Activated naive CD8-positive, alpha-beta T cell (primary cell): Measurements from ENCODE around the gene SLC9A9.
"Not testable (repeated sequence)": the region's sequence is repeated elsewhere in the genome, so short reads cannot be mapped to it uniquely, and the experiment has no call there.

Experiments used
- H3K27ac Mint-ChIP-seq: one replicate; pipeline ENCODE4 v1.8.0; 2021; ENCODE audit warnings: mixed read lengths
- H3K27me3 Mint-ChIP-seq: one replicate; pipeline ENCODE4 v1.8.0; 2021; ENCODE audit warnings: mixed read lengths
- H3K36me3 Mint-ChIP-seq: one replicate; pipeline ENCODE4 v1.8.0; 2021; ENCODE audit warnings: mixed read lengths
- H3K4me1 Mint-ChIP-seq: one replicate; pipeline ENCODE4 v1.8.0; 2021; ENCODE audit warnings: low read depth, mixed read lengths
- H3K4me3 Mint-ChIP-seq: one replicate; pipeline ENCODE4 v1.8.0; 2021; ENCODE audit warnings: mild to moderate bottlenecking, mixed read lengths
- H3K9me3 Mint-ChIP-seq: one replicate; pipeline ENCODE4 v1.8.0; 2021; ENCODE audit warnings: low read depth, mixed read lengths

Gene SLC9A9

DNA sequence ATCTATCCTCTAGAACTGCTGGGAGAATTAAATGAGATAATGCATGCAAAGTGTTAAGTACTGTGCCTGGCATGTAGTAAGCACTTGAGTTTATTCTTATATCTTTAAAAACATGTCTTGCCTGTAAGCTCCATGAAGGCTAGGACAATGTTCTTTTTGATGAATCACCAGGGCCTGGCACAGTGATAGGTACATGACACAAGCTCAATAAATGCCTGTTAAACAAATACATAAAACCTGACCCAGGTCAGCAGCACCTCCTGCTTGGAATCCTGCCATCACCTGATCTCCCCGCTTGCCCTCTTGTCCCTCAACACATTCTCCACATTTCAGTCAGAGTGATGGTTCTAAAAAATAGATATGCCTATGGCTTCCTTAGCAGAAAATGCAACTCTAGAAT lies 541.9 kb downstream of the SLC9A9 start:
- Mint-ChIP-seq H3K9me3 (no peaks in the 10 kb centered on the region), H3K27me3 (no peaks in the 10 kb centered on the region), H3K27ac (no peak overlapping the region), H3K4me3 (no peak overlapping the region), H3K4me1 (peaks cover 5% of the 10 kb centered on the region), H3K36me3 (peaks cover 4% of the 10 kb centered on the region)

GRCh38 chr3:143302638-143303171 lies 545.6 kb downstream of the SLC9A9 start:
- peaks cover 12% of the 10 kb centered on the region for H3K4me1 Mint-ChIP-seq
- no peaks in the 10 kb centered on the region for H3K27me3 Mint-ChIP-seq
- no peaks in the 10 kb centered on the region for H3K9me3 Mint-ChIP-seq
- H3K4me3 Mint-ChIP-seq: no peak overlapping the region
- no peaks in the 10 kb centered on the region for H3K36me3 Mint-ChIP-seq
- H3K27ac Mint-ChIP-seq: no peak overlapping the region

DNA sequence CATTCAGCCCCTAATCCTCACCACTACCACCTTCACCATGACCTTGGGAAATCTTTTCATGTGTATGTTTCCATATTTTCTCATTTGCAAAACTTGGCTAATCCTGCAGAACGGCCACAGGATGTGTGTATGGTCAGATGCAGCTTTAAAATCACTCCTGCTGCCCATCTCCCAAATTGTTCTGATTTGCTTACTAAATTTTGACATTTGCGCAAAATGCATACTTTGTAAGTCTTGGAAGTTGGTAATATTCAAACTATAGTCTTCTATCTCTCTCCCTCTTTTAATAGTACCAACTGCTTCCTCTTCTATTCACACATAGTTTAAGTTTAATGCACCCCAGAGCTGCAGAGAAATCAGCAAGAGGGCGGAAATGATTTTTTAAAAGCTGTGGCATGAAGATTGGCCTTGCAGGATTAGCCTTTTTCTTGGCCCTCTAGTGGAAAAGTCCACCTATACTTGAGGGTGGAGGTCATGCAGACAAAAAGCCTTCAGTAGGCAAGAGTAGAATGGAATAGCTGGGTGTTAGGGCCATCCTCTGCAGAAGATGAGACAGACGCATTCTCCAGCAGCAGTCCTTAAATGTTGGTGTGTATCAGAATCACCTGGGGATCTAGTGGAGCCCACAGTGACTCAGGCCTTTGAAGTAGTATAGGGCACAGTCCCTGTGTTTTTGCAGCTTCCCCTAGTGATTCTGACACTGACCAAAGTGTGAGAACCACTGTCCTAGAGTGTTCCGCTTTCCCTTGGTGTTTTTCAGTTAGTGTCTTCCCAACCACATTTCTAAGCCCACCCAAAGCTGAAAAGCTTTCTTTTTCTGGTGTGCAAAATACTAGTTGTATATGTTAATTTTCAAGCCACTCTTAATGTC lies 547.0 kb downstream of the SLC9A9 start:
- H3K4me1 Mint-ChIP-seq: peaks cover 12% of the 10 kb centered on the region
- no peaks in the 10 kb centered on the region for H3K27me3 Mint-ChIP-seq
- no peak overlapping the region for H3K27ac Mint-ChIP-seq
- H3K4me3 Mint-ChIP-seq: no peak overlapping the region
- no peaks in the 10 kb centered on the region for H3K36me3 Mint-ChIP-seq
- H3K9me3 Mint-ChIP-seq: no peaks in the 10 kb centered on the region

DNA sequence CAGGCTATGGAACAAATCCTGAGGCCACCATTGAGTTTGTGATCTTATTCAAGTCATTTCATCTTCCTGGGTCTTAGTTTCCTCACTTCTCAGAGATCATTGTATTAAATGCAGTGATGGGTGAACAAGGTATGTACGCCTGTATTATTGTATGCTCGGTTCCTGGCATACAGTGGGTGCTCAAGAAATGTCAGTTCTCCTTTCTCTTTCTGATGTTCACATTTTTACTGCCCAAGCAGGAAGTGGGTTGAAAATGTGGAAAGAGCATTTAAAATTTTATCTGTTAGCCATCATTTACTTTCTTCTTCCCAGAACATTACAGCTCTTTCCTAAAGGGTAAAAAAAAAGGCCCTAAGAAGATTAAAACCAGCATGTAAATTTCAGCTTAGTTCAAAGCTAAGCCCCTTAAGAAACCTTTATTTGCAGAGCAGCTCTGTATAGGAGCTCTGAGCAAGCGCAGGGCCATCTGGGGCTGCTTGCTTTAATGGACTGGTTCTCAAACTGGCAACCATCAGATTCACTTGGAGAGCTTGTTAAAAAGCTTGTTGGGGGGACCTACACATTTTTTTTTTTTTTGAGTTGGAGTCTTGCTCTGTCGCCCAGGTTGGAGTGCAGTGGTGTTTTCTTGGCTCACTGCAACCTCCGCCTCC lies 549.3 kb downstream of the SLC9A9 start:
- Mint-ChIP-seq H3K4me1 (peaks cover 20% of the 10 kb centered on the region), H3K27me3 (no peaks in the 10 kb centered on the region), H3K4me3 (no peak overlapping the region), H3K27ac (peak overlapping the region; percentile 18), H3K9me3 (no peaks in the 10 kb centered on the region), H3K36me3 (no peaks in the 10 kb centered on the region)

DNA sequence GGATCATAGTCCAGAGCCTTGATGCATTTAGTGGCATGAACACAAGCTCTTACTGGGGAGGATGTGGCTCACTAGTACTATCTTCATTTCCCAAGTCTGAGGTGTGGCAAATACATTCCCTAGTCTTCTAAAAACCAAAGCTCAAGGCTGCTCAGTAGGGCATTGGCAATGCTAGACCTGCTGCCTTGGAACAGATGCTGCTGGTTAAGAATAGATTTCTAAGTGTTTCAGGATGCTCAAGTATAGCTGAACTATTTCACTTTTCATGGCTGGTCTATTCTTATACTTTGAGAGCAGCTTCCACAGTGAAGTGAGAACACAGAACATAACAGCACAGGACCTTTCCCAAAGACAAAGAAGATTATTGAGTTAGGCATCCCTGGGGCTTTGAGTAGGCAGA lies 549.9 kb downstream of the SLC9A9 start:
- no peak overlapping the region for H3K27ac Mint-ChIP-seq
- no peaks in the 10 kb centered on the region for H3K27me3 Mint-ChIP-seq
- H3K36me3 Mint-ChIP-seq: no peaks in the 10 kb centered on the region
- no peak overlapping the region for H3K4me3 Mint-ChIP-seq
- H3K4me1 Mint-ChIP-seq: peaks cover 20% of the 10 kb centered on the region
- H3K9me3 Mint-ChIP-seq: no peaks in the 10 kb centered on the region

- H3K36me3 Mint-ChIP-seq: peaks cover 2% of the 10 kb centered on the region
- H3K4me3 Mint-ChIP-seq: no peak overlapping the region
- no peaks in the 10 kb centered on the region for H3K27me3 Mint-ChIP-seq
- no peaks in the 10 kb centered on the region for H3K9me3 Mint-ChIP-seq
- H3K4me1 Mint-ChIP-seq: peaks cover 15% of the 10 kb centered on the region
- no peak overlapping the region for H3K27ac Mint-ChIP-seq
Observed at GRCh38 chr3:143295201-143296080, 552.8 kb downstream of the SLC9A9 start.

DNA sequence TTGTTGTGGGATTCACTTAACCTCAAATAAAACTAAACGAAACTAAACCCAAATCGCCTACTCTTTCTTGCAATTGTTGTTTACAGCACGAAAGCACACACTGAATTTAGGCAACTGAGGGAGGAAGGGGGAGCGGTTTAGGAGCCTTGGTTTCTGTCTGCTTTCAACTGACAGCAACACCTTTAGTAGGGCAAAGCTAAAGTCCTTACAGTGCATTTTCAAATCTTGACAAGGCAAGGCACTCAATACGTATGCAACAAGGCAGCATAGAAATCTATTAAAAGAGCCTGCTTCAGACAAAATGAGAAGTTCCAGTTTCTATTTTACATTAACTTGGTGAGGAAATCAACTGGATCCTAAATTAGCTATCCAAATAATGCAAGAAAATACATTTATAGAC lies 554.1 kb downstream of the SLC9A9 start:
- Mint-ChIP-seq H3K36me3 (peaks cover 2% of the 10 kb centered on the region), H3K4me1 (peaks cover 14% of the 10 kb centered on the region), H3K4me3 (no peak overlapping the region), H3K27me3 (no peaks in the 10 kb centered on the region), H3K27ac (no peak overlapping the region), H3K9me3 (no peaks in the 10 kb centered on the region)

GRCh38 chr3:143291836-143292447 lies 556.3 kb downstream of the SLC9A9 start:
- peaks cover 8% of the 10 kb centered on the region for H3K4me1 Mint-ChIP-seq
- no peaks in the 10 kb centered on the region for H3K9me3 Mint-ChIP-seq
- H3K27me3 Mint-ChIP-seq: no peaks in the 10 kb centered on the region
- H3K4me3 Mint-ChIP-seq: no peak overlapping the region
- H3K36me3 Mint-ChIP-seq: peaks cover 2% of the 10 kb centered on the region
- H3K27ac Mint-ChIP-seq: no peak overlapping the region

DNA sequence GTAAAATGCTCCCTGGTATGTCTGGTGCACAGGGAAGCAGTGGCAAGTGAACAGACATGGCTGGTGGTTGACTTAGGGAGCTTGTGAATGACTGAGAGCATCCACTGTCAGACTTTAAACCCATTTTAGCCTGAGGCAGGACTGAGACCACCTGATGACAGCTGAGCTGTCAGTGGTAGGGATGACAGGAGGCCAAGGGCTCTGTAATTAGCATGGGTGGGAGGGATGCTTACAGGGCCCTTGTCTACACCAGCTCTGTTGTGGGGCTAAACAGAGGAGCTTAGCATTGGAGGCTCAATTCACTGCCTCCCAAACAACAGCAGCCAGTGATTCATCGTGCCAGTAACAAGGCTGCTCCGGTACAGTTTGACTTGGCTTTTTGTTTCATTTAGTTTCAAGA lies 559.3 kb downstream of the SLC9A9 start:
- Mint-ChIP-seq H3K27me3 (no peaks in the 10 kb centered on the region), H3K4me3 (no peak overlapping the region), H3K9me3 (no peaks in the 10 kb centered on the region), H3K4me1 (no peaks in the 10 kb centered on the region), H3K36me3 (peaks cover 2% of the 10 kb centered on the region), H3K27ac (no peak overlapping the region)

- no peak overlapping the region for H3K27ac Mint-ChIP-seq
- H3K4me1 Mint-ChIP-seq: peaks cover 3% of the 10 kb centered on the region
- H3K9me3 Mint-ChIP-seq: no peaks in the 10 kb centered on the region
- H3K27me3 Mint-ChIP-seq: no peaks in the 10 kb centered on the region
- H3K36me3 Mint-ChIP-seq: no peaks in the 10 kb centered on the region
- no peak overlapping the region for H3K4me3 Mint-ChIP-seq
Observed at GRCh38 chr3:143287403-143287802, 560.9 kb downstream of the SLC9A9 start.

DNA sequence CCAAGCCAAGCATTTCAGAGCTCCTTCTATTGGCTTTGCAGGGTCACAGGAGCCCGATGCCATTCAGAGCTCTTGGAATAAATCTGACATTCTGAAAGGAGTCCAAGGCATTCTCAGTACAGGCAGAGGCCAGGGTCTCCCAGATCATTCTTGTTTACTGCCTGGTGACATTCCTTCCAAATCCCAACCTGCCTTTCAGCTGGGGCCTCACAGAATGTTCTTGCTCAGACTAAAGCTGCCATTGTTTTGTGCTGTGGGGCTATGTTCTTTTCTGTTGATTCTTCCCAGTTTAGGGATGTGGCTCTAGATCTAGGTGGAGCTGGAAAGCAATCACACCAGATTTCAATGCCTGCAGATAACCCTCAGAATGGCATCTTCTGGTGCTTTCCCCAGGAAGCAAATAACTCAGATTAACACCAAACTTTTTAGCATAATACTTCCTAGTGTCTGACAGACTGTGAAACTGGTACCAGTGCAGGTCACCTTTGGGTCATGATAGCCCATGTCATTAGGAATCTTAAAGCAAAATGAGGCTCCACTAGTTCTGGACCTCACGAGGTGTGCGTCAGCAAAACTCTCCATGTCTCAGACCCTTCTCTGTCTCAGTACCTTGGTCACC lies 561.8 kb downstream of the SLC9A9 start:
- peaks cover 10% of the 10 kb centered on the region for H3K4me1 Mint-ChIP-seq
- H3K36me3 Mint-ChIP-seq: no peaks in the 10 kb centered on the region
- H3K27ac Mint-ChIP-seq: no peak overlapping the region
- no peaks in the 10 kb centered on the region for H3K27me3 Mint-ChIP-seq
- H3K9me3 Mint-ChIP-seq: no peaks in the 10 kb centered on the region
- no peak overlapping the region for H3K4me3 Mint-ChIP-seq

- Mint-ChIP-seq H3K27ac (no peak overlapping the region), H3K4me3 (no peak overlapping the region), H3K27me3 (no peaks in the 10 kb centered on the region), H3K36me3 (no peaks in the 10 kb centered on the region), H3K4me1 (peaks cover 18% of the 10 kb centered on the region), H3K9me3 (no peaks in the 10 kb centered on the region)
Observed at GRCh38 chr3:143283432-143284128, 564.7 kb downstream of the SLC9A9 start.

GRCh38 chr3:143280984-143281383 lies 567.3 kb downstream of the SLC9A9 start:
- H3K36me3 Mint-ChIP-seq: peaks cover 2% of the 10 kb centered on the region
- peaks cover 35% of the 10 kb centered on the region for H3K4me1 Mint-ChIP-seq
- no peaks in the 10 kb centered on the region for H3K27me3 Mint-ChIP-seq
- H3K27ac Mint-ChIP-seq: no peak overlapping the region
- no peaks in the 10 kb centered on the region for H3K9me3 Mint-ChIP-seq
- H3K4me3 Mint-ChIP-seq: no peak overlapping the region

DNA sequence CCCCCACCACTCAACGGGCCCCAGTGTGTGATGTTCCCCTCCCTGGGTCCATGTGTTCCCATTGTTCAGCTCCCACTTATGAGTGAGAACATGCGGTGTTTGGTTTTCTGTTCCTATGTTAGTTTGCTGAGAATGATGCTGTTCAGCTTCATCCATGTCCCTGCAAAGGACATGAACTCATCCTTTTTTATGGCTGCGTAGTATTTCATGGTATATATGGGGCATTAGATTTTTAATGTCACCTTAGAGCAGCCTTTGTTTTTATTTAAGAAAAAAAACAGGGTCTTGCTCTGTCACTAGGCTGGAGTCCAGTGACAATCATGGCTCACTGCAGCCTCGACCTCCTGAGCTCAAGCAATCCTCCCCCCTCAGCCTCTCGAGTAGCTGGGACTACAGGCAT lies 568.7 kb downstream of the SLC9A9 start:
- not testable (repeated sequence) for H3K27me3 Mint-ChIP-seq, H3K27ac Mint-ChIP-seq, H3K4me3 Mint-ChIP-seq, H3K36me3 Mint-ChIP-seq, H3K9me3 Mint-ChIP-seq
- H3K4me1 Mint-ChIP-seq: peaks cover 35% of the 10 kb centered on the region
